NCI-H1694 treated with DMSO at 0.1 percent for 48 hours (cell line): ENCODE data around the gene WTAP.
"Not testable (repeated sequence)": the region's sequence is repeated elsewhere in the genome, so short reads cannot be mapped to it uniquely, and the experiment has no call there.

Experiments used
- DNase-seq: peaks from one replicate; lab custom pipeline; 2025; lab: John Stamatoyannopoulos, UW

Gene WTAP

GRCh38 chr6:159762681-159763293 lies 35.5 kb downstream of the WTAP start:
- DNase-seq, result no peak

GRCh38 chr6:159766906-159767305 lies 39.6 kb downstream of the WTAP start:
- DNase-seq, result no peak

- DNase-seq, result no peak
Observed at GRCh38 chr6:159769470-159769869, 42.2 kb downstream of the WTAP start.

- no peak for DNase-seq
Observed at GRCh38 chr6:159772196-159772595, 44.9 kb downstream of the WTAP start.

GRCh38 chr6:159777240-159777904 lies 50.1 kb downstream of the WTAP start:
- no peak for DNase-seq

GRCh38 chr6:159778131-159778530 lies 50.8 kb downstream of the WTAP start:
- no peak for DNase-seq

- DNase-seq, result no peak
Observed at GRCh38 chr6:159778542-159779103, 51.3 kb downstream of the WTAP start.

- no peak for DNase-seq
Observed at GRCh38 chr6:159788276-159788675, 61.0 kb downstream of the WTAP start.

GRCh38 chr6:159788753-159789376 lies 61.6 kb downstream of the WTAP start:
- no peak for DNase-seq

- peak; percentile 97 for DNase-seq
Observed at GRCh38 chr6:159789377-159790148, 62.3 kb downstream of the WTAP start, which contains the start of gene TCP1. TCP1 (minus strand) TSS chr6:159789602; CDS start chr6:159789468, 134 bp downstream.

- DNase-seq, result peak; percentile 93
Observed at GRCh38 chr6:159790149-159790955, 63.0 kb downstream of the WTAP start, which contains the start of gene MRPL18. MRPL18 (plus strand) TSS chr6:159790467; CDS start chr6:159790588, 121 bp downstream.

GRCh38 chr6:159790956-159791598 lies 63.8 kb downstream of the WTAP start:
- no peak for DNase-seq

- DNase-seq, result not testable (repeated sequence)
Observed at GRCh38 chr6:159794976-159795375, 67.7 kb downstream of the WTAP start.

- no peak for DNase-seq
Observed at GRCh38 chr6:159797554-159797953, 70.2 kb downstream of the WTAP start.

- no peak for DNase-seq
Observed at GRCh38 chr6:159800141-159800865, 73.0 kb downstream of the WTAP start, which contains the start of gene PNLDC1. PNLDC1 (plus strand) TSS chr6:159800276; CDS start chr6:159800308, 32 bp downstream.

GRCh38 chr6:159801935-159802334 lies 74.6 kb downstream of the WTAP start:
- DNase-seq, result no peak

GRCh38 chr6:159804504-159804903 lies 77.2 kb downstream of the WTAP start:
- no peak for DNase-seq

GRCh38 chr6:159805440-159806020 lies 78.2 kb downstream of the WTAP start:
- DNase-seq, result no peak
